ENCODE measurements around the gene BMF.

Gene BMF

GRCh38 chr15:40081691-40082194 lies 26.9 kb downstream of the BMF start:
- no peak for TF ChIP-seq EZH2phosphoT487 (conservative IDR thresholded peaks at IDR 0.05; ENCODE audit: low read length)
- TF ChIP-seq CTCF (IDR thresholded peaks at IDR 0.05; ENCODE audit: insufficient read depth, low read length, poor library complexity, severe bottlenecking): no peak
- no peaks in the 10 kb centered on the region for H3K27me3 ChIP-seq (ENCODE audit: low read length)
- no peaks in the 10 kb centered on the region for H3K9me3 ChIP-seq (ENCODE audit: insufficient read depth, low read length)
- H3K36me3 ChIP-seq (ENCODE audit: low read length): no peaks in the 10 kb centered on the region
- no peaks in the 10 kb centered on the region for H3K79me2 ChIP-seq (ENCODE audit: insufficient read depth, low read length)
- H2AFZ ChIP-seq (ENCODE audit: low read depth, low read length, severe bottlenecking): peak overlapping the region; percentile 69
- H3K4me3 ChIP-seq (ENCODE audit: insufficient read depth, low read length, poor library complexity, severe bottlenecking): no peak overlapping the region
- H3F3A ChIP-seq (ENCODE audit: insufficient read depth): peaks cover 25% of the 10 kb centered on the region
- peak overlapping the region; percentile 36 for H3K4me2 ChIP-seq (ENCODE audit: low read depth, low read length, poor library complexity, severe bottlenecking)
- peak overlapping the region; percentile 41 for H3K9ac ChIP-seq (ENCODE audit: low read length)
- no peaks in the 10 kb centered on the region for H4K20me1 ChIP-seq (ENCODE audit: low read depth, low read length)
- peak overlapping the region; percentile 67 for H3K27ac ChIP-seq (ENCODE audit: low read depth, low read length)
- H3K9me2 ChIP-seq (replicated peaks; ENCODE audit: insufficient read depth, low read length): no peaks in the 10 kb centered on the region

- Histone ChIP-seq H3K36me3 (ENCODE audit: low read length) (no peaks in the 10 kb centered on the region), H3K79me2 (ENCODE audit: insufficient read depth, low read length) (no peaks in the 10 kb centered on the region), H3K9me2 (replicated peaks; ENCODE audit: insufficient read depth, low read length) (no peaks in the 10 kb centered on the region), H3K4me2 (ENCODE audit: low read depth, low read length, poor library complexity, severe bottlenecking) (no peak overlapping the region), H3K4me3 (ENCODE audit: insufficient read depth, low read length, poor library complexity, severe bottlenecking) (no peak overlapping the region), H2AFZ (ENCODE audit: low read depth, low read length, severe bottlenecking) (no peak overlapping the region), H3K27ac (ENCODE audit: low read depth, low read length) (peak overlapping the region; percentile 67; the same call in 1 of the 2 replicates), H3K27me3 (ENCODE audit: low read length) (no peaks in the 10 kb centered on the region), H3K9ac (ENCODE audit: low read length) (no peak overlapping the region), H3F3A (ENCODE audit: insufficient read depth) (peaks cover 29% of the 10 kb centered on the region), H3K9me3 (ENCODE audit: insufficient read depth, low read length) (no peaks in the 10 kb centered on the region), H4K20me1 (ENCODE audit: low read depth, low read length) (no peaks in the 10 kb centered on the region)
- TF ChIP-seq EZH2phosphoT487 (conservative IDR thresholded peaks at IDR 0.05; ENCODE audit: low read length): no peak
- TF ChIP-seq CTCF (IDR thresholded peaks at IDR 0.05; ENCODE audit: insufficient read depth, low read length, poor library complexity, severe bottlenecking): no peak
These were observed 27.8 kb downstream of the BMF start for GRCh38 chr15:40080847-40081246.

GRCh38 chr15:40080104-40080503 lies 28.6 kb downstream of the BMF start:
- no peak overlapping the region for H3K9ac ChIP-seq (ENCODE audit: low read length)
- no peak overlapping the region for H3K4me3 ChIP-seq (ENCODE audit: insufficient read depth, low read length, poor library complexity, severe bottlenecking)
- H3K36me3 ChIP-seq (ENCODE audit: low read length): no peaks in the 10 kb centered on the region
- peak overlapping the region; percentile 40; the same call in 1 of the 2 replicates for H3K27ac ChIP-seq (ENCODE audit: low read depth, low read length)
- H4K20me1 ChIP-seq (ENCODE audit: low read depth, low read length): no peaks in the 10 kb centered on the region
- no peak overlapping the region for H3K4me2 ChIP-seq (ENCODE audit: low read depth, low read length, poor library complexity, severe bottlenecking)
- TF ChIP-seq CTCF (IDR thresholded peaks at IDR 0.05; ENCODE audit: insufficient read depth, low read length, poor library complexity, severe bottlenecking) (no peak), EZH2phosphoT487 (conservative IDR thresholded peaks at IDR 0.05; ENCODE audit: low read length) (no peak)
- H2AFZ ChIP-seq (ENCODE audit: low read depth, low read length, severe bottlenecking): no peak overlapping the region
- H3F3A ChIP-seq (ENCODE audit: insufficient read depth): peaks cover 29% of the 10 kb centered on the region
- H3K27me3 ChIP-seq (ENCODE audit: low read length): no peaks in the 10 kb centered on the region
- no peaks in the 10 kb centered on the region for H3K79me2 ChIP-seq (ENCODE audit: insufficient read depth, low read length)
- H3K9me3 ChIP-seq (ENCODE audit: insufficient read depth, low read length): no peaks in the 10 kb centered on the region
- no peaks in the 10 kb centered on the region for H3K9me2 ChIP-seq (replicated peaks; ENCODE audit: insufficient read depth, low read length)

Measured in SU-DHL-6 (cell line).